H1 (cell line): ENCODE results near the gene TPST2. TPM values are rescaled to one million over a fixed set of nuclear protein-coding genes. Genes with fewer than 3 reads are reported as not detected.

Experiments
- CTCF ChIA-PET: fragments of 300-600 bp; sonication (Branson Sonifier 250); formaldehyde crosslinking; loops from one replicate; lab custom pipeline; 2021; ENCODE audit not compliant: partially characterized antibody; lab: Charles Lee
- POLR2A ChIA-PET: fragments of 300-600 bp; sonication (Branson Sonifier 250); formaldehyde crosslinking; loops from one replicate; lab custom pipeline; 2021; ENCODE audit warnings: inconsistent platforms; ENCODE audit not compliant: partially characterized antibody; lab: Charles Lee
- DNase-seq, 2 experiments: peaks; one replicate each; pipeline versions ENCODE4 v3.0.0 to v3.0.0-alpha.2; 2010 to 2022; ENCODE audit warnings: low spot score in 2 of 2, low read depth in 1 of 2, mixed read lengths in 1 of 2
- FAIRE-seq: peaks from 2 replicates; lab custom pipeline; 2011; peaks lifted over from hg19 to GRCh38; lab: Jason Lieb, UNC
- H2AFZ ChIP-seq: 2 replicates; pipeline ENCODE4 v1.8.1; 2012; ENCODE audit warnings: low read length, inconsistent platforms
- H2AK5ac ChIP-seq: 2 replicates; pipeline ENCODE4 v1.6.1; 2013; ENCODE audit warnings: low read depth, low read length
- H2BK120ac ChIP-seq: replicated peaks from 2 replicates; pipeline ENCODE3; 2013; ENCODE audit warnings: low read depth, low read length, inconsistent platforms
- H2BK12ac ChIP-seq: 2 replicates; pipeline ENCODE4 v1.6.1; 2013; ENCODE audit warnings: low read depth, low read length
- H2BK15ac ChIP-seq: 2 replicates; pipeline ENCODE4 v1.6.1; 2013; ENCODE audit warnings: low read length
- H2BK20ac ChIP-seq: 2 replicates; pipeline ENCODE4 v1.6.1; 2013; ENCODE audit warnings: low read length
- H2BK5ac ChIP-seq: 2 replicates; pipeline ENCODE4 v1.6.1; 2013; ENCODE audit warnings: low read depth, low read length
- H3K14ac ChIP-seq: 2 replicates; pipeline ENCODE4 v1.6.1; 2013; ENCODE audit warnings: inconsistent platforms; ENCODE audit not compliant: insufficient read length
- H3K18ac ChIP-seq: 2 replicates; pipeline ENCODE4 v1.6.1; 2013; ENCODE audit warnings: low read length; ENCODE audit errors: extremely low read depth
- H3K23ac ChIP-seq: 2 replicates; pipeline ENCODE4 v1.6.1; 2013; ENCODE audit warnings: inconsistent platforms; ENCODE audit not compliant: insufficient read length
- H3K23me2 ChIP-seq: 2 replicates; pipeline ENCODE4 v1.6.1; 2013; ENCODE audit warnings: low read depth, low read length
- H3K27ac ChIP-seq: 2 replicates; pipeline ENCODE4 v1.6.1; 2011; ENCODE audit warnings: low read depth, low read length, inconsistent platforms
- H3K27me3 ChIP-seq, 4 experiments: replicated peaks in 1 of 4; 1 replicate in 1 of 4; 2 replicates in 3 of 4; pipeline versions ENCODE4 v1.6.1 to v1.8.1; 2011 to 2013; ENCODE audit warnings: low read length in 3 of 4, mild to moderate bottlenecking in 3 of 4, inconsistent platforms in 2 of 4, mixed read lengths in 2 of 4, moderate library complexity in 1 of 4; ENCODE audit not compliant: control insufficient read depth in 3 of 4, insufficient read depth in 3 of 4; ENCODE audit errors: extremely low read depth in 1 of 4
- H3K36me3 ChIP-seq, 4 experiments: 2 replicates each; pipeline versions ENCODE4 v1.6.1 to v1.8.1; 2011 to 2013; ENCODE audit warnings: mild to moderate bottlenecking in 4 of 4, low read length in 3 of 4, moderate library complexity in 2 of 4, control low read depth in 1 of 4, inconsistent platforms in 1 of 4; ENCODE audit not compliant: insufficient read depth in 4 of 4, control insufficient read depth in 2 of 4
- H3K4ac ChIP-seq: replicated peaks from 2 replicates; pipeline ENCODE3; 2013; ENCODE audit warnings: low read length, low read depth, mixed read lengths, inconsistent platforms; ENCODE audit not compliant: insufficient read length
- H3K4me1 ChIP-seq, 4 experiments: replicated peaks in 1 of 4; 1 replicate in 1 of 4; 2 replicates in 3 of 4; pipeline versions ENCODE4 v1.6.1 to v1.8.1; 2011 to 2013; ENCODE audit warnings: low read length in 3 of 4, inconsistent platforms in 2 of 4, mixed read lengths in 1 of 4; ENCODE audit not compliant: insufficient read depth in 4 of 4, control insufficient read depth in 3 of 4
- H3K4me2 ChIP-seq, 2 experiments: 2 replicates each; pipeline versions ENCODE4 v1.6.1 to v1.8.1; 2011 to 2013; ENCODE audit warnings: low read depth in 2 of 2, low read length in 2 of 2, control low read depth in 1 of 2, inconsistent platforms in 1 of 2, mild to moderate bottlenecking in 1 of 2; ENCODE audit not compliant: insufficient read depth in 1 of 2
- H3K4me3 ChIP-seq, 4 experiments: fragments of 200-600, 300-600 bp in 1 of 4; sonication (generic), shearing (Covaris generic), sonication (Bioruptor Twin) in 1 of 4; 2 replicates each; pipeline versions ENCODE4 v1.5.1 to v1.8.1; 2011 to 2016; ENCODE audit warnings: low read length in 4 of 4, low read depth in 3 of 4, control low read depth in 2 of 4, inconsistent platforms in 2 of 4, mild to moderate bottlenecking in 2 of 4, mixed read lengths in 1 of 4, moderate library complexity in 1 of 4; ENCODE audit not compliant: insufficient read depth in 2 of 4; ENCODE audit errors: extremely low read depth in 1 of 4
- H3K56ac ChIP-seq: replicated peaks from 2 replicates; pipeline ENCODE3; 2013; ENCODE audit warnings: low read depth, mild to moderate bottlenecking, mixed read lengths, low read length, inconsistent platforms; ENCODE audit not compliant: insufficient read length
- H3K79me1 ChIP-seq: 2 replicates; pipeline ENCODE4 v1.6.1; 2013; ENCODE audit warnings: low read depth, low read length, control low read depth
- H3K79me2 ChIP-seq, 2 experiments: 2 replicates each; pipeline versions ENCODE4 v1.6.1 to v1.8.1; 2012 to 2013; ENCODE audit warnings: low read length in 2 of 2, mild to moderate bottlenecking in 2 of 2, inconsistent platforms in 1 of 2; ENCODE audit not compliant: insufficient read depth in 2 of 2, control insufficient read depth in 1 of 2
- H3K9ac ChIP-seq, 4 experiments: replicated peaks in 1 of 4; 1 replicate in 1 of 4; 2 replicates in 3 of 4; pipeline versions ENCODE4 v1.6.1 to v1.8.1; 2011 to 2013; ENCODE audit warnings: low read depth in 3 of 4, low read length in 3 of 4, control low read depth in 2 of 4, mild to moderate bottlenecking in 2 of 4, moderate library complexity in 2 of 4, inconsistent platforms in 1 of 4; ENCODE audit errors: extremely low read depth in 1 of 4
- H3K9me3 ChIP-seq, 2 experiments: 2 replicates each; pipeline versions ENCODE4 v1.6.1 to v1.8.1; 2012 to 2013; ENCODE audit warnings: mild to moderate bottlenecking in 2 of 2, moderate library complexity in 2 of 2, control low read depth in 1 of 2, inconsistent platforms in 1 of 2, low read depth in 1 of 2, low read length in 1 of 2, mixed read lengths in 1 of 2; ENCODE audit not compliant: insufficient read depth in 2 of 2
- H4K20me1 ChIP-seq, 2 experiments: replicated peaks in 1 of 2; 2 replicates each; pipeline versions ENCODE3 to v1.8.1; 2011 to 2013; ENCODE audit warnings: inconsistent platforms in 2 of 2, low read length in 2 of 2, mild to moderate bottlenecking in 1 of 2; ENCODE audit not compliant: insufficient read depth in 2 of 2, control insufficient read depth in 1 of 2
- H4K5ac ChIP-seq: 2 replicates; pipeline ENCODE4 v1.6.1; 2013; ENCODE audit warnings: low read length, low read depth, mixed read lengths, inconsistent platforms; ENCODE audit not compliant: insufficient read length
- H4K8ac ChIP-seq: 2 replicates; pipeline ENCODE4 v1.8.0; 2013; ENCODE audit warnings: mild to moderate bottlenecking, moderate library complexity, low read length, inconsistent platforms; ENCODE audit not compliant: insufficient read depth; ENCODE audit errors: extremely low read depth
- H4K91ac ChIP-seq: replicated peaks from 2 replicates; pipeline ENCODE3; 2013; ENCODE audit warnings: low read length, mixed read lengths, inconsistent platforms; ENCODE audit not compliant: insufficient read length
- CEBPB ChIP-seq: IDR thresholded peaks from 2 replicates; pipeline ENCODE4 v1.6.1; 2012; ENCODE audit warnings: low read depth, low read length
- CHD2 ChIP-seq: IDR thresholded peaks from 2 replicates; pipeline ENCODE4 v1.6.1; 2012; ENCODE audit warnings: low read length, improper control_type of control experiment
- E2F6 ChIP-seq: IDR thresholded peaks from 2 replicates; pipeline ENCODE4 v1.6.1; 2012; ENCODE audit warnings: inconsistent platforms
- HDAC2 ChIP-seq, 2 experiments: fragments of 300-600 bp in 1 of 2; sonication (generic) in 1 of 2; IDR thresholded peaks; 2 replicates each; pipeline ENCODE4 v1.6.1; 2011 to 2012; ENCODE audit warnings: low read depth in 2 of 2, low read length in 2 of 2, mild to moderate bottlenecking in 2 of 2, moderate library complexity in 2 of 2, borderline replicate concordance in 1 of 2, inconsistent platforms in 1 of 2
- NRF1 ChIP-seq: IDR thresholded peaks from 2 replicates; pipeline ENCODE4 v1.6.1; 2011; ENCODE audit warnings: mild to moderate bottlenecking, low read depth, low read length, improper control_type of control experiment
- POLR2A ChIP-seq, 2 experiments: IDR thresholded peaks; 1 replicate in 1 of 2; 2 replicates in 1 of 2; pipeline ENCODE4 v1.6.1; 2011; ENCODE audit warnings: low read depth in 2 of 2, low read length in 2 of 2, mild to moderate bottlenecking in 2 of 2; ENCODE audit errors: control extremely low read depth in 1 of 2
- SP4 ChIP-seq: IDR thresholded peaks from 2 replicates; pipeline ENCODE4 v1.6.1; 2012; ENCODE audit warnings: low read length, inconsistent platforms
- ZNF274 ChIP-seq: IDR thresholded peaks from 2 replicates; pipeline ENCODE4 v1.7.0; 2012; ENCODE audit warnings: low read length, borderline replicate concordance; ENCODE audit errors: extremely low read depth
- WGBS, 2 experiments: shearing (Covaris generic) in 1 of 2; methylation state at CpG; one replicate each; pipeline versions ENCODE4 v1.1.6 to v1.1.7; 2013 to 2015; ENCODE audit warnings: low lambda C conversion rate in 2 of 2, mixed read lengths in 2 of 2, inconsistent platforms in 1 of 2, low coverage in 1 of 2, missing lambda C conversion rate in 1 of 2; ENCODE audit not compliant: insufficient replicate concordance in 2 of 2, insufficient coverage in 1 of 2, insufficient read length in 1 of 2; ENCODE audit errors: extremely low coverage in 1 of 2, missing lambda C conversion rate in 1 of 2; 5-methylcytosine and 5-hydroxymethylcytosine counted together
- polyA plus RNA-seq, 7 experiments: library from polyadenylated mRNA; depleted of rRNA in 3 of 7; stranded (reverse) in 5 of 7; unstranded in 2 of 7; fragments of >200 nt in 5 of 7; fragments of 200-250 nt in 2 of 7; gene quantifications; 1 replicate in 5 of 7; 2 replicates in 1 of 7; 4 replicates in 1 of 7; pipeline versions ENCODE4 v1.2.1 to v1.2.3, GENCODE V29; 2011 to 2013; ENCODE audit warnings: missing spikeins in 2 of 7, mixed read lengths in 2 of 7
- total RNA-seq: library from RNA; stranded (reverse); fragmentation: NEBNext Ultra II Directional; extraction: Animal tissue kit (Norgen Biotek cat#: 25700); gene quantifications from 2 replicates; pipeline ENCODE4 v1.2.1, GENCODE V29; 2021

The TPST2 gene
- total and polyA plus RNA-seq, 2 of the 8 experiments (the other 6 are each of a cell fraction or from before 2014, with no cell fraction given): 58.8 to 143 TPM

DNA sequence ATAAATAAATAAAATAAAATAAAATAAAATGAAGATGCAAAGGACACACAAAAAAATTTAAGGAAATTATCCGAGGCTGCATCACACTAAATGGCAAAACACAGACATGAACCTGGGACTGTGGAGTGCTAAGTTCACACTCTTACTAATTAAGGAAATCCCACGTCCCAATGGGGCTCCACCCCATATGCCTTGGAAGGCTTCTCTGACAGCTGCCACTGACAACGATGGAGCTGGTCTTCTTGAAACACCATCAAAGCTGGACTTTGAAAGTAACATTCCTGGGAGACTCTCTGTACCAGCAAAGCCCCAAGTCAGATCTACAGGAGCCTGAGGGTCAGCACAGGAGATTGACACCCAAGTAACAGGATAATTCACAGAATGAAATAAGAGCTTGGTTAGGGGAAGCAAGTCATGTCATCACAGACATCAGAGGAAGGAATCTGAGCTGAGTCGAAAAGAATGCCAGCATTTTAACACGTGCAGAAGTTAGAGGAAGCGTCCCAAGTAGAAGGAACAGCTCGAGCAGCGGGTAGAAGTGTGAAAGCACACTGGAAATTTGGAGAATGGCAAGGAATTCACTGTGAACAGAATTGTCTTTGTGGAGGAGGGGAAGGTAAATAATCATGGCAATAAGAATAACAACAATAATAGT is 13.8 kb downstream of the TPST2 start:
- WGBS, 2 experiments: 90% methylated on average over 8 of the region's 8 CpGs; no CpG with 5 or more reads in 1 of the 2 experiments
- H2BK5ac ChIP-seq: no peak overlapping the region
- no peak overlapping the region for H2BK120ac ChIP-seq
- peaks cover 32% of the 10 kb centered on the region for H3K79me1 ChIP-seq
- no peaks in the 10 kb centered on the region for H3K9me3 ChIP-seq
- no peak overlapping the region for H4K8ac ChIP-seq
- no peak overlapping the region for H3K4ac ChIP-seq
- no peak overlapping the region for H3K4me3 ChIP-seq
- H4K91ac ChIP-seq: no peak overlapping the region
- no peak for TF ChIP-seq SP4
- TF ChIP-seq CEBPB: no peak
- no peak for TF ChIP-seq POLR2A (IDR thresholded peaks at IDR 0.05; ENCODE audit: control extremely low read depth in 1 of 2, low read depth in 2 of 2, low read length in 2 of 2)
- TF ChIP-seq ZNF274: no peak
- no peak for TF ChIP-seq HDAC2 (IDR thresholded peaks at IDR 0.05; ENCODE audit: borderline replicate concordance in 1 of 2, low read depth in 2 of 2, low read length in 2 of 2)
- no peak for TF ChIP-seq E2F6
- TF ChIP-seq CHD2: no peak
- no peak for TF ChIP-seq NRF1
- H3K36me3 ChIP-seq: peaks cover 0 to 13% (median 0%) of the 10 kb centered on the region in 4 experiments; a peak in 3 of 8 replicates
- H4K5ac ChIP-seq: no peak overlapping the region
- H2AK5ac ChIP-seq: no peak overlapping the region
- peaks cover 4 to 10% of the 10 kb centered on the region in 2 experiments for H4K20me1 ChIP-seq
- FAIRE-seq: no peak
- peaks cover 6 to 96% of the 10 kb centered on the region in 2 experiments for H3K79me2 ChIP-seq
- ChIA-PET POLR2A (interaction anchor here (0.6 to 2.2 kb wide), 9 partner anchors 8 to 112 kb away, joined by 3 to 11 read pairs (median 3); no protein-coding TSS in a partner anchor), CTCF (interaction anchor here (0.9 kb wide), 2 partner anchors 36 to 93 kb away, joined by 3 read pairs; no protein-coding TSS in a partner anchor)
- no peak overlapping the region for H2BK15ac ChIP-seq
- H3K23me2 ChIP-seq: peaks cover 2% of the 10 kb centered on the region; the same call in 1 of the 2 replicates
- H3K18ac ChIP-seq: no peak overlapping the region
- H3K4me1 ChIP-seq: peaks cover 9 to 41% (median 15%) of the 10 kb centered on the region in 4 experiments
- H3K4me2 ChIP-seq: no peak overlapping the region
- H3K56ac ChIP-seq: no peak overlapping the region
- 0 out of 2 replicates have a peak overlapping the region, but pooled peaks have one; percentile 6 for H2BK20ac ChIP-seq
- H2BK12ac ChIP-seq: no peak overlapping the region
- no peak overlapping the region for H3K14ac ChIP-seq
- no peak overlapping the region for H3K23ac ChIP-seq
- no peak overlapping the region for H3K9ac ChIP-seq
- no peak for DNase-seq
- H2AFZ ChIP-seq: no peak overlapping the region
- no peaks in the 10 kb centered on the region for H3K27me3 ChIP-seq
- H3K27ac ChIP-seq: no peak overlapping the region; the same call in 1 of the 2 replicates
